ENCODE data around the gene HSPA1B. TPM values are rescaled to one million over a fixed set of nuclear protein-coding genes. Genes with fewer than 3 reads are reported as not detected.
A peak's percentile ranks its signal among the peaks of the same experiment; 100 is the strongest.

HSPA1B gene
- total RNA-seq, 1 experiment from 2014 or later, result 85.1 TPM

- H3K23me2 ChIP-seq (ENCODE audit: insufficient read length, low read depth, low read length, poor library complexity, severe bottlenecking), result no peaks in the 10 kb centered on the region
- H2BK20ac ChIP-seq (ENCODE audit: low read depth, low read length, poor library complexity, severe bottlenecking), result no peak overlapping the region
- no peaks in the 10 kb centered on the region for H3K36me3 Mint-ChIP-seq (ENCODE audit: insufficient read depth in 1 of 3, low read depth in 3 of 3)
- DNase-seq, result peak; percentile 64
- no peaks in the 10 kb centered on the region for H3K27me3 ChIP-seq (ENCODE audit: insufficient read depth, low read length)
- H3K4me1 Mint-ChIP-seq, result peaks cover 10 to 29% of the 10 kb centered on the region in 2 experiments
- no peaks in the 10 kb centered on the region for H3K79me2 ChIP-seq (ENCODE audit: insufficient read depth, low read length)
- H2BK15ac ChIP-seq (ENCODE audit: low read depth, low read length), result no peak overlapping the region
- H3K18ac ChIP-seq (ENCODE audit: insufficient read length, low read depth, low read length), result no peak overlapping the region
- TF ChIP-seq CTCF (conservative IDR thresholded peaks at IDR 0.05), result peak; percentile 45
- H3K9me3 Mint-ChIP-seq, result no peaks in the 10 kb centered on the region
- H2AFZ ChIP-seq (ENCODE audit: low read length), result no peak overlapping the region
- H3T11ph ChIP-seq (ENCODE audit: low read length), result no peak overlapping the region
- no peaks in the 10 kb centered on the region for H4K20me1 ChIP-seq (ENCODE audit: control insufficient read depth, insufficient read depth, insufficient read length)
- H3K79me1 ChIP-seq (ENCODE audit: insufficient read depth, low read depth, low read length, poor library complexity, severe bottlenecking), result no peaks in the 10 kb centered on the region
- no peak overlapping the region for H3K9ac ChIP-seq (ENCODE audit: extremely low read depth, insufficient read length, low read length)
- H2BK5ac ChIP-seq (ENCODE audit: insufficient read length, low read length), result no peak overlapping the region
- H2BK12ac ChIP-seq (ENCODE audit: insufficient read length, low read depth, low read length), result no peak overlapping the region
- peaks cover 3% of the 10 kb centered on the region; the same call in 1 of the 2 replicates for H3K4me1 ChIP-seq (ENCODE audit: insufficient read depth, low read length)
- WGBS (ENCODE audit: extremely low coverage, insufficient read length, low lambda C conversion rate), result no CpG with 5 or more reads among the region's 16 CpGs
- no peak overlapping the region for H4K91ac ChIP-seq (ENCODE audit: insufficient read length, low read depth, low read length)
- H3K4me2 ChIP-seq (ENCODE audit: insufficient read depth, insufficient read length, low read length), result no peak overlapping the region
- peak overlapping the region in 2 of 3 experiments; percentile 56 to 67; a peak in 4 of 7 replicates for H3K27ac Mint-ChIP-seq
- H3K27ac ChIP-seq (ENCODE audit: insufficient read length, low read depth, low read length), result no peak overlapping the region
- no peak overlapping the region for H4K5ac ChIP-seq (ENCODE audit: insufficient read length, low read depth, low read length)
- no peak overlapping the region for H2AK5ac ChIP-seq (ENCODE audit: insufficient read length, low read length)
- no peaks in the 10 kb centered on the region for H3K27me3 Mint-ChIP-seq (ENCODE audit: low read depth)
- no peak overlapping the region for H2BK120ac ChIP-seq (ENCODE audit: low read depth, low read length, poor library complexity, severe bottlenecking)
- no peaks in the 10 kb centered on the region for H3K9me3 ChIP-seq (ENCODE audit: control insufficient read depth, low read depth, low read length)
- no peak overlapping the region for H4K8ac ChIP-seq (replicated peaks; ENCODE audit: insufficient read length, low read depth, low read length)
- no peak overlapping the region for H3K56ac ChIP-seq (ENCODE audit: insufficient read length, low read depth, low read length)
- no peak overlapping the region for H3K14ac ChIP-seq (ENCODE audit: insufficient read depth, low read length)
- H3K4ac ChIP-seq (ENCODE audit: low read depth, low read length), result no peak overlapping the region
- no peak overlapping the region for H3K4me3 Mint-ChIP-seq
- no peak overlapping the region for H3K23ac ChIP-seq (ENCODE audit: insufficient read length, low read depth, low read length)
Measured at GRCh38 chr6:31870385-31870921, 42.9 kb downstream of the HSPA1B start.

All from H9 (cell line).